Activated CD4-positive, alpha-beta T cell treated with anti-CD3 and anti-CD28 coated beads, Interleukin-2, amount 10 ng/mL, durations not matched to agents 7 days and 5 days (primary cell): ENCODE data around the gene KLK11. TPM values are rescaled to one million over a fixed set of nuclear protein-coding genes. Genes with fewer than 3 reads are reported as not detected.

Experiments used
- CTCF ChIA-PET: fragments of 350-600 bp; sonication (Branson Sonifier 250); formaldehyde crosslinking; loops from one replicate; lab custom pipeline; 2021; ENCODE audit warnings: antibody characterized with exemption; lab: Charles Lee
- POLR2A ChIA-PET: fragments of 350-600 bp; sonication (Branson Sonifier 250); formaldehyde crosslinking; loops from one replicate; lab custom pipeline; 2021; ENCODE audit warnings: antibody characterized with exemption; lab: Charles Lee
- DNase-seq: peaks from one replicate; pipeline ENCODE4 v3.0.0-alpha.2; 2020
- H3K27ac Mint-ChIP-seq: one replicate; pipeline ENCODE4 v1.8.0; 2021; ENCODE audit warnings: mild to moderate bottlenecking, moderate library complexity, mixed read lengths
- H3K27me3 Mint-ChIP-seq: one replicate; pipeline ENCODE4 v1.8.0; 2021; ENCODE audit warnings: mixed read lengths
- H3K36me3 Mint-ChIP-seq: one replicate; pipeline ENCODE4 v1.8.0; 2021; ENCODE audit warnings: low read depth, mixed read lengths
- H3K4me1 Mint-ChIP-seq: one replicate; pipeline ENCODE4 v1.8.0; 2021; ENCODE audit warnings: mixed read lengths
- H3K4me3 Mint-ChIP-seq: one replicate; pipeline ENCODE4 v1.8.0; 2021; ENCODE audit warnings: mild to moderate bottlenecking, moderate library complexity, mixed read lengths
- H3K9me3 Mint-ChIP-seq: one replicate; pipeline ENCODE4 v1.8.0; 2021; ENCODE audit warnings: mixed read lengths
- total RNA-seq, 2 experiments: library from RNA; stranded (reverse); gene quantifications; one replicate each; pipeline ENCODE4 v1.2.3, GENCODE V29; 2021

KLK11 gene, protein sequence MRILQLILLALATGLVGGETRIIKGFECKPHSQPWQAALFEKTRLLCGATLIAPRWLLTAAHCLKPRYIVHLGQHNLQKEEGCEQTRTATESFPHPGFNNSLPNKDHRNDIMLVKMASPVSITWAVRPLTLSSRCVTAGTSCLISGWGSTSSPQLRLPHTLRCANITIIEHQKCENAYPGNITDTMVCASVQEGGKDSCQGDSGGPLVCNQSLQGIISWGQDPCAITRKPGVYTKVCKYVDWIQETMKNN
- not detected for total RNA-seq

- Mint-ChIP-seq H3K36me3 (no peaks in the 10 kb centered on the region), H3K9me3 (no peaks in the 10 kb centered on the region), H3K4me3 (no peak within 1 kb of the TSS), H3K27me3 (peaks cover 9% of the 10 kb centered on the region), H3K4me1 (no peaks in the 10 kb centered on the region), H3K27ac (no peak within 1 kb of the TSS)
- CTCF ChIA-PET, result no interaction called here
- DNase-seq, result no peak
- POLR2A ChIA-PET, result no interaction called here
Measured at GRCh38 chr19:51026554-51026831, at the start of gene KLK11. KLK11 (minus strand) TSS chr19:51026616; CDS start chr19:51025631, 985 bp downstream.

DNA sequence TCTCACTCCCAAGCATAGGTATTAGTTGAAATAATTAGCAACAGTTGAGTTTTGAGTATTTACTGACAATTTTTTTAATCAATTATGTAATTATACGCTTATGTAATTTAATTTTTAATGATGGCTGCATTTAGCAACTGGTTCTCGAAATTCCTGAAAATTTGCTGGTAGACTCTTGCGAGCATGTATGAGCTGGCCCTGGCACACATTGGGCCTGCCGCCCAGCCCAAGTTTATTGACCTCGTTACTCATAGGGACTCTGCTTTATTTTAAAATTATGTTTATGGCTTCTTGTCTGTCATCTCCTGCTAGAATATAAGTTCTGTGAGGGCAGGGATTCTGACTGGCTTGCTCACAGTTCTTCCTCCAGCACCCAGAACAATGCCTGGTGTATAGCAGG, 49.6 kb upstream of the KLK11 start:
- ChIA-PET POLR2A (no interaction called here), CTCF (no interaction called here)
- no peak for DNase-seq
- Mint-ChIP-seq H3K36me3 (no peaks in the 10 kb centered on the region), H3K27me3 (peaks cover 20% of the 10 kb centered on the region), H3K4me3 (no peak overlapping the region), H3K27ac (no peak overlapping the region), H3K9me3 (no peaks in the 10 kb centered on the region), H3K4me1 (no peaks in the 10 kb centered on the region)

GRCh38 chr19:51071095-51071405, 44.6 kb upstream of the KLK11 start:
- CTCF ChIA-PET, result no interaction called here
- Mint-ChIP-seq H3K27ac (no peak overlapping the region), H3K27me3 (peaks cover 33% of the 10 kb centered on the region), H3K4me1 (no peaks in the 10 kb centered on the region), H3K36me3 (no peaks in the 10 kb centered on the region), H3K9me3 (no peaks in the 10 kb centered on the region), H3K4me3 (no peak overlapping the region)
- POLR2A ChIA-PET, result no interaction called here
- no peak for DNase-seq

DNA sequence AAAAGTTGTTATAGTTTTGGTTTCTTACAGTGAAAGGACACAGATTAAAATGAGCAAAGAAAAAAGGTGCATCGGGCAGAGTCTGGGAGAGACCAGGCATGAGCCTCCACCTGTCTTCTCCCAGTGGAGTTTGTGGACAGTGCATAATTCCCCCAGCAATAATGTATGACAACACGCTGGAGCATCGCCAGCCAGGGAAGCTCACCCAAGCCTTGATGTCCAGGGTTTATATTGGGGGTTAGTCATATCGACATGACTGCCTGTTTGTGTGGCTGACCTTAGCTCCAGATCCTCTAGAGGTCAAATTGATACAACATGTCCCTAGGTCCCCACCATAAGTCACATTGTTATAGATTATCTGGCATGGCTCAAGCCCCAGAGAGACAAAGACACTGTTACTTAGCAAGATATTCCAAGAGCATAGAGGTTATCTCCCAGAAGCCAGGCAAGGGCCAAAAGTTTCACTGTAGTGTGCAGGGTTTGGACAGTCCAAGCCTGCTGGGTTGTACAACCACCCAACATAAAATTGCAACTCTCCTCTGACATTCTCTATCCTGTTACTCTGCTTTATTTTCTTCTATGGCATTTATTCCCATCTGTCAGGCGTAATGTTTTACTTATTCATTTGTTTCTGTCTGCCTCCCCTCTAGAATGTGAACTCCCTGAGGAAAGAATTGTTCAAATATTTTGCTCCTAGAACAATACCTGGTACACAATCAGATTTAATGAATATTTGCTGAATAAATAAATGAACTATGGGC, 44.1 kb upstream of the KLK11 start:
- peaks cover 3% of the 10 kb centered on the region for H3K4me1 Mint-ChIP-seq
- POLR2A ChIA-PET, result no interaction called here
- CTCF ChIA-PET, result no interaction called here
- H3K4me3 Mint-ChIP-seq, result no peak overlapping the region
- no peaks in the 10 kb centered on the region for H3K36me3 Mint-ChIP-seq
- H3K27me3 Mint-ChIP-seq, result peaks cover 36% of the 10 kb centered on the region
- H3K9me3 Mint-ChIP-seq, result no peaks in the 10 kb centered on the region
- no peak for DNase-seq
- no peak overlapping the region for H3K27ac Mint-ChIP-seq

DNA sequence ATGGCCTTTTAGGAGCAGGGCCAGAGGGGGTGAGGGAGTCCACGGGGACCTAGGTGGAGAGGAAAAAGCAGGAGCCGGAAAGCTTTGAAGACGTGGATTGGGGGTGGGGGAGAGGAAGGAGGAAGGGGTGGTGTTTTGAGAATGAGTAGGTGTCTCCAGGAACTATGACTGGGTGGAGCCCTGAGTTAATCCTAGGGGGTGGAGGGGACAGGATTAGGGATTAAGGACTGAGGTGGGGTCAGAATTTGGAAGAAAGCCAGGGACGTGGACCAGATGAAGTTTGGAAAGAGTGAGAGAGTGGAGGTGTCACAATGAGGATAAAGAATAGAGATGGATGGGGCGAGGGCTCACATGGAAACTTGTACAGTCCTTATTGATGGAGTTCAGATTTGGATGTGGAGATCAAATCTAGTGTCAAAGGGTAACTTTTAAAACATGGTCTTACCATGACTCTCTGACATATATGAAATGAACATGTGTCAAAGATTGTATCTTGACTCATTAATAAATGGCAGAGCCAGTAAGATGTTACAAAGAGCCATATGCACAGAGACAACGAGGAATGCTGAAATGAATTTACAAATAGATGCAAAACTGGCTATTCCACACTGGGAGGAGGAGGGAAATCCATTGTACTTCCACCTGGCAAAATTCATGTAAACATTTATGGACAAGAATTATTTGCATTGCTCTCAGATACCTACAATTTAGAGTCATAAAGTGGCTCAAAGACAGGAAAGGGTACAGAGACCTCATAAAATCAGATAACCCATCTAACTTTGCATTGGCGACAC, 40.2 kb upstream of the KLK11 start:
- H3K27ac Mint-ChIP-seq, result no peak overlapping the region

GRCh38 chr19:51065221-51065960, 39.0 kb upstream of the KLK11 start:
- peaks cover 3% of the 10 kb centered on the region for H3K4me1 Mint-ChIP-seq
- no peak for DNase-seq
- POLR2A ChIA-PET, result no interaction called here
- H3K36me3 Mint-ChIP-seq, result no peaks in the 10 kb centered on the region
- no peaks in the 10 kb centered on the region for H3K9me3 Mint-ChIP-seq
- H3K27me3 Mint-ChIP-seq, result peaks cover 30% of the 10 kb centered on the region
- CTCF ChIA-PET, result interaction anchor here (0.6 kb wide), 1 partner anchor 158 kb away, joined by 3 read pairs; no protein-coding TSS in a partner anchor
- no peak overlapping the region for H3K4me3 Mint-ChIP-seq
- H3K27ac Mint-ChIP-seq, result no peak overlapping the region

More for the DNA sequence above, 40.2 kb upstream of the KLK11 start:
- no peaks in the 10 kb centered on the region for H3K36me3 Mint-ChIP-seq
- ChIA-PET POLR2A (no interaction called here), CTCF (interaction anchor here (0.6 to 1.0 kb wide), 2 partner anchors 34 to 157 kb away, joined by 3 read pairs; no protein-coding TSS in a partner anchor)
- no peaks in the 10 kb centered on the region for H3K9me3 Mint-ChIP-seq
- peaks cover 25% of the 10 kb centered on the region for H3K27me3 Mint-ChIP-seq
- peaks cover 3% of the 10 kb centered on the region for H3K4me1 Mint-ChIP-seq
- no peak for DNase-seq
- H3K4me3 Mint-ChIP-seq, result no peak overlapping the region

GRCh38 chr19:51064534-51065220, 38.3 kb upstream of the KLK11 start, which contains the start of gene KLK13:
KLK13 (minus strand) TSS chr19:51065092; CDS start chr19:51065067, 25 bp downstream.
- Mint-ChIP-seq H3K36me3 (no peaks in the 10 kb centered on the region), H3K9me3 (no peaks in the 10 kb centered on the region), H3K4me1 (peaks cover 3% of the 10 kb centered on the region), H3K27me3 (peaks cover 30% of the 10 kb centered on the region), H3K4me3 (no peak within 1 kb of the TSS), H3K27ac (no peak within 1 kb of the TSS)
- ChIA-PET CTCF (no interaction called here), POLR2A (no interaction called here)
- DNase-seq, result no peak

DNA sequence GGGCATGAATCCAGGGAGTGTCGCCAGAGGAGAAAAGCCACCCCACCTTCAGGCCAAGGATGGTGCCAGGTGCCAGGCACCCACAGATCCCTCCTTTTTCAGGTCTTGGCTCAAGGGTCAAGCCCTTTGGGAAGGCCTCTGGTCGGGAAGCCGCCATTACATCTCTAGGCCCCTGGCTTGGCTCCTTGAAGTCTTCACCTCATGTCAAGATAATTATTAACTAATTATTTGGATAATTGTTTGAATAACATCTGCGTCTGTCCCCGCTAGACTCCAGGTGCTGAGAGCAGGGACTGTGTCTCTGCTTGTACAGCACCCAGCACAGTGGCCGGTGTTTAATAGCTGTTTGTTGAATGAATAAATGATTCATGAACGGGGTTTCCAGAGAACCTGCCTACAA, 37.2 kb upstream of the KLK11 start:
- POLR2A ChIA-PET, result no interaction called here

GRCh38 chr19:51060973-51061372, 34.6 kb upstream of the KLK11 start:
- no peak overlapping the region for H3K27ac Mint-ChIP-seq
- H3K36me3 Mint-ChIP-seq, result no peaks in the 10 kb centered on the region
- CTCF ChIA-PET, result no interaction called here
- peaks cover 2% of the 10 kb centered on the region for H3K4me1 Mint-ChIP-seq
- H3K27me3 Mint-ChIP-seq, result peaks cover 27% of the 10 kb centered on the region
- POLR2A ChIA-PET, result no interaction called here
- H3K9me3 Mint-ChIP-seq, result no peaks in the 10 kb centered on the region
- H3K4me3 Mint-ChIP-seq, result no peak overlapping the region
- DNase-seq, result no peak

More for the DNA sequence above, 37.2 kb upstream of the KLK11 start:
- Mint-ChIP-seq H3K4me1 (peaks cover 3% of the 10 kb centered on the region), H3K36me3 (no peaks in the 10 kb centered on the region), H3K9me3 (no peaks in the 10 kb centered on the region), H3K27ac (no peak overlapping the region), H3K27me3 (peaks cover 33% of the 10 kb centered on the region), H3K4me3 (no peak overlapping the region)
- no peak for DNase-seq
- CTCF ChIA-PET, result interaction anchor here (1.6 kb wide), 1 partner anchor 19 kb away, joined by 5 read pairs; no protein-coding TSS in a partner anchor

DNA sequence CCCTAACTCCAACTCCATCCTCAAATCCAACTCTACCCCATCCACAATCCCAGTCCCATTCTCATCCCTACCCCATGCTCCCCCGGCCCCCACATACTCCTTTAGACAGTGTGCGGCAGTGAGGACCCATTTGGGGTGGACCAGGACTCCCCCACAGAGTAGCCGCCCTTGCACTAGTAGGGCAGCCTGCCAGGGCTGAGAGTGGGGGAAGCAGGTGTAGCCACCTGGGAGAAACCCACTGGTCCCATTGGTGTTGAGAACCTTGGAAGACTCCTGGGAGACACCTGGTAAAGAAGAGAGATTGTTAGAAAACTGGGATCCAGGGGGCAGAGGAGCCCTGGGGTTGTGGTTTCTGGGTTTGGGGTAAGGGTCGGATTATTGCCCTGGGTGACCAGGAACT, 33.9 kb upstream of the KLK11 start:
- CTCF ChIA-PET, result no interaction called here
- peaks cover 28% of the 10 kb centered on the region for H3K27me3 Mint-ChIP-seq
- POLR2A ChIA-PET, result no interaction called here
- no peaks in the 10 kb centered on the region for H3K4me1 Mint-ChIP-seq
- H3K27ac Mint-ChIP-seq, result no peak overlapping the region
- H3K4me3 Mint-ChIP-seq, result no peak overlapping the region
- H3K9me3 Mint-ChIP-seq, result no peaks in the 10 kb centered on the region
- DNase-seq, result no peak
- no peaks in the 10 kb centered on the region for H3K36me3 Mint-ChIP-seq

- Mint-ChIP-seq H3K27ac (no peak overlapping the region), H3K4me1 (no peaks in the 10 kb centered on the region), H3K36me3 (no peaks in the 10 kb centered on the region), H3K27me3 (peaks cover 25% of the 10 kb centered on the region), H3K9me3 (no peaks in the 10 kb centered on the region), H3K4me3 (no peak overlapping the region)
- ChIA-PET CTCF (no interaction called here), POLR2A (no interaction called here)
- DNase-seq, result no peak
Measured at GRCh38 chr19:51059715-51060114, 33.3 kb upstream of the KLK11 start.

GRCh38 chr19:51055866-51056265, 29.4 kb upstream of the KLK11 start:
- CTCF ChIA-PET, result no interaction called here
- Mint-ChIP-seq H3K27ac (no peak overlapping the region), H3K4me3 (no peak overlapping the region), H3K27me3 (peaks cover 29% of the 10 kb centered on the region), H3K4me1 (no peaks in the 10 kb centered on the region), H3K9me3 (no peaks in the 10 kb centered on the region), H3K36me3 (no peaks in the 10 kb centered on the region)
- POLR2A ChIA-PET, result no interaction called here
- no peak for DNase-seq
